Neuronal stem cell (in vitro differentiated cells): Measurements from ENCODE around the gene ABHD17B.

Experiments used
- DNase-seq: peaks from one replicate; pipeline ENCODE4 v3.0.0-alpha.2; 2013; ENCODE audit warnings: low spot score
- H2AFZ ChIP-seq: one replicate; pipeline ENCODE4 v1.6.1; 2013; ENCODE audit warnings: mild to moderate bottlenecking, low read length, inconsistent platforms
- H2AK5ac ChIP-seq: 2 replicates; pipeline ENCODE4 v1.6.1; 2013; ENCODE audit warnings: low read depth, mild to moderate bottlenecking, inconsistent platforms, low read length, moderate library complexity, mixed read lengths
- H2BK120ac ChIP-seq: 2 replicates; pipeline ENCODE4 v1.6.1; 2013; ENCODE audit warnings: low read depth, mild to moderate bottlenecking, inconsistent platforms, low read length, moderate library complexity, mixed read lengths
- H2BK12ac ChIP-seq: one replicate; pipeline ENCODE4 v1.6.1; 2013; ENCODE audit warnings: low read length, inconsistent platforms
- H2BK15ac ChIP-seq: 2 replicates; pipeline ENCODE4 v1.6.1; 2013; ENCODE audit warnings: mild to moderate bottlenecking, low read length, inconsistent platforms, mixed read lengths
- H2BK5ac ChIP-seq: one replicate; pipeline ENCODE4 v1.6.1; 2013; ENCODE audit warnings: inconsistent platforms, mild to moderate bottlenecking, low read length, moderate library complexity
- H3K14ac ChIP-seq: one replicate; pipeline ENCODE4 v1.6.1; 2013; ENCODE audit warnings: low read length, inconsistent platforms
- H3K18ac ChIP-seq: 2 replicates; pipeline ENCODE4 v1.6.1; 2013; ENCODE audit warnings: low read length, inconsistent platforms
- H3K23ac ChIP-seq: 2 replicates; pipeline ENCODE4 v1.6.1; 2013; ENCODE audit warnings: low read depth, mild to moderate bottlenecking, mixed read lengths, low read length, inconsistent platforms; ENCODE audit not compliant: poor library complexity
- H3K27ac ChIP-seq: replicated peaks from 3 replicates; pipeline ENCODE4 v1.5.1; 2013; ENCODE audit warnings: low read length, inconsistent platforms
- H3K27me3 ChIP-seq, 3 experiments: 2 replicates each; pipeline ENCODE4 v1.6.1; 2013; ENCODE audit warnings: low read length in 3 of 3, mild to moderate bottlenecking in 2 of 3, inconsistent platforms in 1 of 3, low read depth in 1 of 3, mixed read lengths in 1 of 3, moderate library complexity in 1 of 3; ENCODE audit not compliant: control insufficient read depth in 3 of 3, insufficient read depth in 3 of 3
- H3K36me3 ChIP-seq, 2 donors: replicated peaks in 1 of 2; 2 replicates each; pipeline ENCODE4 v1.6.1; 2013; ENCODE audit warnings: low read length in 2 of 2; ENCODE audit not compliant: control insufficient read depth in 2 of 2, insufficient read depth in 2 of 2
- H3K4ac ChIP-seq: 2 replicates; pipeline ENCODE4 v1.6.1; 2013; ENCODE audit warnings: inconsistent platforms, mild to moderate bottlenecking, low read length, moderate library complexity
- H3K4me1 ChIP-seq, 2 donors: 1 replicate in 1 of 2; 2 replicates in 1 of 2; pipeline ENCODE4 v1.6.1; 2013; ENCODE audit warnings: low read length in 2 of 2, low read depth in 1 of 2; ENCODE audit not compliant: control insufficient read depth in 2 of 2, insufficient read depth in 1 of 2
- H3K4me2 ChIP-seq: one replicate; pipeline ENCODE4 v1.6.1; 2013; ENCODE audit warnings: mild to moderate bottlenecking, low read length, inconsistent platforms; ENCODE audit not compliant: insufficient read depth, poor library complexity, severe bottlenecking
- H3K4me3 ChIP-seq, 2 donors: 2 replicates each; pipeline ENCODE4 v1.5.1; 2013; ENCODE audit warnings: low read length in 2 of 2, mild to moderate bottlenecking in 2 of 2, inconsistent platforms in 1 of 2, moderate library complexity in 1 of 2
- H3K79me1 ChIP-seq: one replicate; pipeline ENCODE4 v1.6.1; 2013; ENCODE audit warnings: low read depth, mild to moderate bottlenecking, inconsistent platforms, low read length, moderate library complexity
- H3K9ac ChIP-seq: one replicate; pipeline ENCODE4 v1.6.1; 2013; ENCODE audit warnings: mild to moderate bottlenecking, low read depth, low read length, inconsistent platforms; ENCODE audit not compliant: poor library complexity
- H3K9me3 ChIP-seq, 2 donors: replicated peaks in 1 of 2; 2 replicates each; pipeline versions ENCODE3 to v1.6.1; 2013; ENCODE audit warnings: low read length in 2 of 2, mild to moderate bottlenecking in 2 of 2, inconsistent platforms in 1 of 2, low read depth in 1 of 2, mixed read lengths in 1 of 2, moderate library complexity in 1 of 2; ENCODE audit not compliant: control insufficient read depth in 2 of 2, insufficient read depth in 1 of 2
- H4K8ac ChIP-seq: one replicate; pipeline ENCODE4 v1.6.1; 2013; ENCODE audit warnings: low read depth, mild to moderate bottlenecking, inconsistent platforms, low read length, moderate library complexity
- H4K91ac ChIP-seq: one replicate; pipeline ENCODE4 v1.6.1; 2013; ENCODE audit warnings: low read length, low read depth, mild to moderate bottlenecking, inconsistent platforms; ENCODE audit not compliant: poor library complexity
- WGBS, 2 donors: extraction: QIAGEN DNeasy Blood & Tissue Kit; methylation state at CpG; one replicate each; pipeline ENCODE4 v1.1.7; 2013; ENCODE audit warnings: missing lambda C conversion rate in 2 of 2, mixed read lengths in 1 of 2; ENCODE audit not compliant: insufficient read length in 2 of 2, insufficient replicate concordance in 1 of 2; ENCODE audit errors: extremely low coverage in 2 of 2; 5-methylcytosine and 5-hydroxymethylcytosine counted together

ABHD17B gene

GRCh38 chr9:71830153-71830552 lies 80.8 kb downstream of the ABHD17B start:
- Histone ChIP-seq H3K36me3 (no peaks in the 10 kb centered on the region), H3K27me3 (no peaks in the 10 kb centered on the region), H2BK12ac (no peak overlapping the region), H3K79me1 (no peaks in the 10 kb centered on the region), H2AFZ (no peak overlapping the region), H3K9me3 (peaks cover 0 to 7% of the 10 kb centered on the region in 2 donors), H2BK120ac (no peak overlapping the region), H3K4me2 (no peak overlapping the region), H3K14ac (no peak overlapping the region), H3K4ac (no peak overlapping the region), H3K23ac (no peak overlapping the region), H3K9ac (no peak overlapping the region), H2BK5ac (no peak overlapping the region), H2BK15ac (no peak overlapping the region), H3K4me3 (no peak overlapping the region), H3K18ac (no peak overlapping the region), H2AK5ac (no peak overlapping the region), H4K8ac (no peak overlapping the region), H3K4me1 (peaks cover 0 to 1% of the 10 kb centered on the region in 2 donors), H3K27ac (no peak overlapping the region), H4K91ac (no peak overlapping the region)
- WGBS, 2 donors: no CpG with 5 or more reads among the region's 3 CpGs
- DNase-seq: no peak

DNA sequence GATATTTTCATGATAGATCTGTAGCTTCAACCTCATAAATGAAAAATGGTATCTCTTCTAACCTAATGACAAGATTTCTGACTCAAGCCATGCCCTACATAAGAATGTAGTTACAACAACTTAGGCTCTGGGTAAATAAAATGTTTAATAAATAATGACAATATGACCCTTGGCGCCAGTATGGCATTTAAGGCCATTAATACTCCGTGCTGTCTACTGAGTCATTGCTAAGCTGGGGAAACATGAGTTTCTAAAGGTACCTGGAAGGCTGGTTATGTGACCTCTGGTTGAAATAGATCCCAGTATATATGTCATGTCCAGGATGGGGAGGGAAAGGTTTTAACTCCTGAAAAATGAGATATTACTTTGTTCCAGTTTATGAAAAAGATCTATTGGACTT lies 84.7 kb downstream of the ABHD17B start:
- H2BK5ac ChIP-seq: no peak overlapping the region
- no peak overlapping the region for H2BK12ac ChIP-seq
- no peak overlapping the region for H4K91ac ChIP-seq
- no peak overlapping the region for H3K27ac ChIP-seq
- H3K9ac ChIP-seq: no peak overlapping the region
- H2BK15ac ChIP-seq: no peak overlapping the region
- H3K36me3 ChIP-seq: no peaks in the 10 kb centered on the region
- no peak overlapping the region for H4K8ac ChIP-seq
- no peak overlapping the region for H3K4ac ChIP-seq
- no peak overlapping the region for H2BK120ac ChIP-seq
- H3K79me1 ChIP-seq: no peaks in the 10 kb centered on the region
- no peak overlapping the region for H3K4me3 ChIP-seq
- H3K9me3 ChIP-seq: no peaks in the 10 kb centered on the region
- no peak overlapping the region for H2AK5ac ChIP-seq
- WGBS, 2 donors: no CpG with 5 or more reads among the region's 2 CpGs
- no peak overlapping the region for H3K14ac ChIP-seq
- H3K4me1 ChIP-seq: peaks cover 0 to 1% of the 10 kb centered on the region in 2 donors
- no peak overlapping the region for H2AFZ ChIP-seq
- H3K27me3 ChIP-seq: no peaks in the 10 kb centered on the region
- H3K23ac ChIP-seq: no peak overlapping the region
- no peak for DNase-seq
- H3K18ac ChIP-seq: no peak overlapping the region
- H3K4me2 ChIP-seq: no peak overlapping the region

- Histone ChIP-seq H2BK15ac (no peak overlapping the region), H2BK120ac (no peak overlapping the region), H2AFZ (no peak overlapping the region), H4K8ac (no peak overlapping the region), H3K4me2 (no peak overlapping the region), H4K91ac (no peak overlapping the region), H3K4me1 (no peaks in the 10 kb centered on the region), H3K36me3 (no peaks in the 10 kb centered on the region), H2AK5ac (no peak overlapping the region), H2BK5ac (no peak overlapping the region), H3K9me3 (no peaks in the 10 kb centered on the region), H3K23ac (no peak overlapping the region), H2BK12ac (no peak overlapping the region), H3K4me3 (no peak overlapping the region), H3K14ac (no peak overlapping the region), H3K18ac (no peak overlapping the region), H3K9ac (no peak overlapping the region), H3K27me3 (no peaks in the 10 kb centered on the region), H3K4ac (no peak overlapping the region), H3K27ac (no peak overlapping the region), H3K79me1 (no peaks in the 10 kb centered on the region)
- no CpG with 5 or more reads among the region's 4 CpGs for WGBS, 2 donors
- no peak for DNase-seq
Observed at GRCh38 chr9:71824257-71824656, 86.7 kb downstream of the ABHD17B start.

GRCh38 chr9:71822935-71823334 lies 88.1 kb downstream of the ABHD17B start:
- H4K91ac ChIP-seq: no peak overlapping the region
- H3K27ac ChIP-seq: no peak overlapping the region
- no peak overlapping the region for H3K4ac ChIP-seq
- H4K8ac ChIP-seq: no peak overlapping the region
- H3K23ac ChIP-seq: no peak overlapping the region
- no peaks in the 10 kb centered on the region for H3K27me3 ChIP-seq
- H2BK12ac ChIP-seq: no peak overlapping the region
- no peaks in the 10 kb centered on the region for H3K9me3 ChIP-seq
- H3K9ac ChIP-seq: no peak overlapping the region
- no peaks in the 10 kb centered on the region for H3K36me3 ChIP-seq
- H2BK120ac ChIP-seq: no peak overlapping the region
- no peak overlapping the region for H2AFZ ChIP-seq
- no peak overlapping the region for H2BK15ac ChIP-seq
- no peaks in the 10 kb centered on the region for H3K79me1 ChIP-seq
- H3K4me3 ChIP-seq: no peak overlapping the region
- DNase-seq: no peak
- no peak overlapping the region for H3K14ac ChIP-seq
- no peak overlapping the region for H2AK5ac ChIP-seq
- H3K18ac ChIP-seq: no peak overlapping the region
- no peak overlapping the region for H3K4me2 ChIP-seq
- no peaks in the 10 kb centered on the region for H3K4me1 ChIP-seq
- H2BK5ac ChIP-seq: no peak overlapping the region
